Suprapubic skin (tissue), 4 donors: ENCODE results near the gene ARHGAP40. TPM values are rescaled to one million over a fixed set of nuclear protein-coding genes. Genes with fewer than 3 reads are reported as not detected.

Source experiments
- DNase-seq, 2 donors: peaks; one replicate each; pipeline ENCODE4 v3.0.0-alpha.2; 2019; ENCODE audit warnings: low spot score in 2 of 2
- H3K27ac ChIP-seq: fragments of 200-600 bp; sonication (generic); one replicate; pipeline ENCODE4 v1.5.1; 2019
- H3K27me3 ChIP-seq: fragments of 200-600 bp; sonication (generic); one replicate; pipeline ENCODE4 v1.5.1; 2019
- H3K36me3 ChIP-seq: fragments of 200-600 bp; sonication (generic); one replicate; pipeline ENCODE4 v1.5.1; 2019
- H3K4me1 ChIP-seq: fragments of 200-600 bp; sonication (generic); one replicate; pipeline ENCODE4 v1.5.1; 2019
- H3K4me3 ChIP-seq: fragments of 200-600 bp; sonication (generic); one replicate; pipeline ENCODE4 v1.5.1; 2019; ENCODE audit warnings: mild to moderate bottlenecking
- H3K9me3 ChIP-seq: fragments of 200-600 bp; sonication (generic); one replicate; pipeline ENCODE4 v1.5.1; 2019
- CTCF ChIP-seq, 2 donors: fragments of 200-600 bp in 1 of 2; fragments of 450-650 bp in 1 of 2; sonication (generic) in 1 of 2; IDR thresholded peaks; one replicate each; pipeline ENCODE4 v1.5.1; 2016 to 2019; ENCODE audit warnings: antibody characterized with exemption in 2 of 2, mild to moderate bottlenecking in 1 of 2, moderate library complexity in 1 of 2
- EP300 ChIP-seq: sonication (generic); formaldehyde crosslinking; IDR thresholded peaks from one replicate; pipeline ENCODE4 v1.6.1; 2017; ENCODE audit warnings: antibody characterized with exemption
- POLR2A ChIP-seq, 2 donors: fragments of 450-650 bp; IDR thresholded peaks; one replicate each; pipeline ENCODE4 v1.6.1; 2017; ENCODE audit warnings: antibody characterized with exemption in 2 of 2, mild to moderate bottlenecking in 2 of 2, moderate library complexity in 2 of 2
- POLR2AphosphoS5 ChIP-seq, 3 donors: sonication (generic); formaldehyde crosslinking; IDR thresholded peaks; one replicate each; pipeline ENCODE4 v1.6.1; 2017; ENCODE audit warnings: antibody characterized with exemption in 3 of 3
- WGBS: methylation state at CpG from one replicate; pipeline ENCODE4 v1.1.5; 2018; 5-methylcytosine and 5-hydroxymethylcytosine counted together
- total RNA-seq, 4 donors: library from RNA; depleted of rRNA; stranded (reverse); fragments of >200 nt; gene quantifications; one replicate each; pipeline ENCODE4 v1.1.0, GENCODE V29; 2016

ARHGAP40 gene
- total RNA-seq, 4 donors from 2014 or later = 30.2 to 139 (median 74.5) TPM

GRCh38 chr20:38610521-38610920, 8.9 kb downstream of the ARHGAP40 start:
- whole genome bisulfite sequencing = 51% methylated on average over 5 of the region's 5 CpGs
- Histone ChIP-seq H3K27ac (no peak overlapping the region), H3K4me3 (no peak overlapping the region), H3K4me1 (no peaks in the 10 kb centered on the region), H3K36me3 (no peaks in the 10 kb centered on the region), H3K27me3 (peaks cover 35% of the 10 kb centered on the region), H3K9me3 (no peaks in the 10 kb centered on the region)
- no peak for DNase-seq
- no peak for TF ChIP-seq POLR2A (IDR thresholded peaks at IDR 0.05)
- no peak for TF ChIP-seq EP300
- TF ChIP-seq POLR2AphosphoS5 (IDR thresholded peaks at IDR 0.05) = no peak
- TF ChIP-seq CTCF (IDR thresholded peaks at IDR 0.05) = no peak

GRCh38 chr20:38612751-38613515, 11.3 kb downstream of the ARHGAP40 start:
- H3K36me3 ChIP-seq = no peaks in the 10 kb centered on the region
- TF ChIP-seq POLR2AphosphoS5 (IDR thresholded peaks at IDR 0.05) (no peak), EP300 (no peak), CTCF (IDR thresholded peaks at IDR 0.05) (no peak), POLR2A (IDR thresholded peaks at IDR 0.05) (no peak)
- no peaks in the 10 kb centered on the region for H3K9me3 ChIP-seq
- WGBS = 68% methylated on average over 5 of the region's 5 CpGs
- no peak overlapping the region for H3K4me3 ChIP-seq
- DNase-seq = no peak
- H3K27me3 ChIP-seq = peaks cover 35% of the 10 kb centered on the region
- no peaks in the 10 kb centered on the region for H3K4me1 ChIP-seq
- H3K27ac ChIP-seq = no peak overlapping the region

GRCh38 chr20:38615283-38615682, 13.7 kb downstream of the ARHGAP40 start:
- Histone ChIP-seq H3K27ac (no peak overlapping the region), H3K9me3 (no peaks in the 10 kb centered on the region), H3K4me1 (no peaks in the 10 kb centered on the region), H3K4me3 (no peak overlapping the region), H3K27me3 (peaks cover 35% of the 10 kb centered on the region), H3K36me3 (no peaks in the 10 kb centered on the region)
- WGBS = 89% methylated on average over 15 of the region's 15 CpGs
- TF ChIP-seq CTCF (IDR thresholded peaks at IDR 0.05) = no peak
- TF ChIP-seq POLR2A (IDR thresholded peaks at IDR 0.05) = no peak
- no peak for TF ChIP-seq EP300
- no peak for TF ChIP-seq POLR2AphosphoS5 (IDR thresholded peaks at IDR 0.05)
- no peak for DNase-seq

GRCh38 chr20:38616457-38616856, 14.8 kb downstream of the ARHGAP40 start:
- Histone ChIP-seq H3K9me3 (no peaks in the 10 kb centered on the region), H3K4me3 (no peak overlapping the region), H3K27ac (no peak overlapping the region), H3K4me1 (no peaks in the 10 kb centered on the region), H3K36me3 (no peaks in the 10 kb centered on the region), H3K27me3 (peaks cover 41% of the 10 kb centered on the region)
- WGBS = 88% methylated on average over 4 of the region's 4 CpGs
- TF ChIP-seq EP300 (no peak), POLR2AphosphoS5 (IDR thresholded peaks at IDR 0.05) (no peak), POLR2A (IDR thresholded peaks at IDR 0.05) (no peak), CTCF (IDR thresholded peaks at IDR 0.05) (no peak)
- DNase-seq = no peak

- Histone ChIP-seq H3K36me3 (no peaks in the 10 kb centered on the region), H3K27ac (peak overlapping the region; percentile 13), H3K4me1 (no peaks in the 10 kb centered on the region), H3K9me3 (no peaks in the 10 kb centered on the region), H3K27me3 (peaks cover 41% of the 10 kb centered on the region), H3K4me3 (no peak overlapping the region)
- WGBS = 74% methylated on average over 14 of the region's 16 CpGs
- no peak for TF ChIP-seq POLR2AphosphoS5 (IDR thresholded peaks at IDR 0.05)
- TF ChIP-seq POLR2A (IDR thresholded peaks at IDR 0.05) = no peak
- no peak for TF ChIP-seq EP300
- TF ChIP-seq CTCF (IDR thresholded peaks at IDR 0.05) = no peak
- no peak for DNase-seq
These were observed 15.6 kb downstream of the ARHGAP40 start for GRCh38 chr20:38617011-38617829.
